NCI-H1105 (cell line): ENCODE measurements around the gene SENP6.

Experiments
- DNase-seq: peaks from one replicate; lab custom pipeline; 2025; lab: John Stamatoyannopoulos, UW

SENP6 gene

DNA sequence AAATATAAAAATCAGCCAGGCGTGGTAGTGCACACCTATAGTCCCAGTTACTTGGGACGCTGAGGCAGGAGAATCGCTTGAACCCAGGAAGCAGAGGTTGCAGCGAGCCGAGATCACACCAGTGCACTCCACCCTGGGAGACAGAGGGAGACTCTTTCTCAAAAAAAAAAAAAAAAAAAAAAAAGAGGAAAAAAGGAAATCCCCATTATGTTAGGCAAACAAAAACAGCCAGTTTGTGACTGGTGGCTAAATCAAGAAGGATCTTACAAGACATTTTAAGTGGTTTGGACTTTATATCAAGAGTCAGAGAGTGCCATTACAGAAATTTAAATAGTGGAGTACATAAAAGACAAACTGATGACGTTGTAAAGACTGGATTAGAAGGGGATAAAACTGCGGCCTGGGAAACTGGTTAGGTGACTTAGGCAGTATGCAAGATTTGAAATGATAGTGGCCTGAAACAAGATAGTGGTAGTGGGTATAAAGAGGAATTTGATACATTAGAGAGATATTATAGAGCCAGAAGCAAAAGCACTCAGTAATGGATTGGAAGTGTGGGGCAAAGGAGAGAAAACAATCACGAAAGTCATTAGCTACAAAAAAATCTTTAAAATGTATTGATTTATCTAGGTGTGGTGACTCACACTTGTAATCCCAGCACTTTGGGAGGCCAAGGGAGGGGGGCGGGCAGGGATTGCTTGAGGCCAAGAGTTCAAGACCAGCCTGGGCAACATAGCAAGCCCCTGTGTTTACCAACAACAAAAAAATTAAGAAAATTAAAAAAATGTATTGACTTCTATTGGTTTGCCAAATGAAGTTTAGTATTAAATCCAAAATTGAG, 145.7 kb downstream of the SENP6 start:
- no peak for DNase-seq

- no peak for DNase-seq
Observed at GRCh38 chr6:75748003-75748742, 146.5 kb downstream of the SENP6 start.

GRCh38 chr6:75748743-75749538, 147.3 kb downstream of the SENP6 start, which contains the start of gene MYO6:
Gene MYO6 (plus strand): TSS chr6:75749239. CDS start chr6:75817548, 68,309 bp downstream.
- DNase-seq, result peak; percentile 63

GRCh38 chr6:75751443-75751842, 149.8 kb downstream of the SENP6 start:
- DNase-seq, result no peak

- no peak for DNase-seq
Observed at GRCh38 chr6:75752365-75752764, 150.7 kb downstream of the SENP6 start.

- DNase-seq, result no peak
Observed at GRCh38 chr6:75755704-75756103, 154.0 kb downstream of the SENP6 start.

GRCh38 chr6:75757295-75757694, 155.6 kb downstream of the SENP6 start:
- DNase-seq, result no peak

DNA sequence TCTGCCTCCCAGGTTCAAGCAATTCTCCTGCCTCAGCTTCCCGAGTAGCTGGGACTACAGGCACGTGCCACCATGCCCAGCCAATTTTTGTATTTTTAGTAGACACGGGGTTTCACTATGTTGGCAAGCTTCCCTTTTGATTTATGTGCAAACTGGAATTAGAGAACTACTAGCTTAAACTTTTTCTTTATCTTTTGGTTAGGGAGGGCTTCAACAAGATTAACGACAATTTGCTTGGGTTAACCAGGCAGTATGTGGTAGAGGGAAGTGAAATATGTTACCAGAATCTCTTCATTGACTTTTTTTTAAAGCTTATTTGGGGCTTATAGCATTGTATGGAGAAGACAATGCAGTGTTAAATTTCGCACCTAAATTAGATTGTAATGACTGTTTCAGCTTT, 156.4 kb downstream of the SENP6 start:
- no peak for DNase-seq

GRCh38 chr6:75759207-75759606, 157.5 kb downstream of the SENP6 start:
- DNase-seq, result no peak

GRCh38 chr6:75760320-75760719, 158.6 kb downstream of the SENP6 start:
- DNase-seq, result no peak

- DNase-seq, result no peak
Observed at GRCh38 chr6:75761489-75761888, 159.8 kb downstream of the SENP6 start.

DNA sequence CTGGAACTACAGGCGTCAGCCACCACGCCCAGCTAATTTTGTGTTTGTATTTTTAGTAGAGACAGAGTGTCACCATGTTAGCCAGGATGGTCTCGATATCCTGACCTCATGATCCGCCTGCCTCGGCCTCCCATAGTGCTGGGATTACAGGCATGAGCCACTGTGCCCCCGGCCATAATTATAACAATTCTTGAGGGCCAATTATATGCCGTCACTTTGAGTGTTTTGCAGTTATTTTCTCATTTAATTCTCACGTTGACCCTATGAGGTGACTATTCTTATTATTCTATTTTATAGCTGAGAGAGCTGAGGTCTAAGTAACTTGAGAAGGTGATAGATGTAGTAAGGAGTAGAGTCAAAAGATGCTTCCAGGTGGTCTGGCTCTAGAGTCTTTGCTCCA, 160.4 kb downstream of the SENP6 start:
- no peak for DNase-seq

GRCh38 chr6:75766387-75766786, 164.7 kb downstream of the SENP6 start:
- DNase-seq, result no peak
